Glutamatergic neuron (in vitro differentiated cells): Measurements from ENCODE around the gene KRTAP5-3. TPM values are rescaled to one million over a fixed set of nuclear protein-coding genes. Genes with fewer than 3 reads are reported as not detected.

Experiments used
- DNase-seq: peaks from one replicate; pipeline ENCODE4 v3.0.0; 2022
- H3K27ac Mint-ChIP-seq: one replicate; pipeline ENCODE4 v1.8.0; 2020; ENCODE audit warnings: mild to moderate bottlenecking, mixed read lengths, inconsistent platforms; ENCODE audit not compliant: unreplicated experiment
- H3K27me3 Mint-ChIP-seq: one replicate; pipeline ENCODE4 v1.8.0; 2020; ENCODE audit warnings: mild to moderate bottlenecking, moderate library complexity, mixed read lengths, inconsistent platforms; ENCODE audit not compliant: unreplicated experiment
- H3K36me3 Mint-ChIP-seq: one replicate; pipeline ENCODE4 v1.8.0; 2020; ENCODE audit warnings: mild to moderate bottlenecking, mixed read lengths, inconsistent platforms; ENCODE audit not compliant: unreplicated experiment
- H3K4me1 Mint-ChIP-seq: one replicate; pipeline ENCODE4 v1.8.0; 2020; ENCODE audit warnings: mild to moderate bottlenecking, low read depth, mixed read lengths, inconsistent platforms; ENCODE audit not compliant: unreplicated experiment
- H3K4me3 Mint-ChIP-seq: one replicate; pipeline ENCODE4 v1.8.0; 2020; ENCODE audit warnings: mild to moderate bottlenecking, mixed read lengths, inconsistent platforms; ENCODE audit not compliant: unreplicated experiment
- H3K9me3 Mint-ChIP-seq: one replicate; pipeline ENCODE4 v1.8.0; 2020; ENCODE audit warnings: mild to moderate bottlenecking, moderate library complexity, mixed read lengths, inconsistent platforms; ENCODE audit not compliant: unreplicated experiment
- total RNA-seq: library from RNA; stranded (reverse); fragmentation: NEBNext Ultra II Directional; extraction: Animal tissue kit (Norgen Biotek cat#: 25700); gene quantifications from one replicate; pipeline ENCODE4 v1.2.1, GENCODE V29; 2021; ENCODE audit not compliant: unreplicated experiment
- TF ChIP-seq, protein P1 (sequence below): fragments of 200-600 bp; sonication (generic); IDR thresholded peaks from one replicate; pipeline ENCODE4 v1.5.0; 2021; ENCODE audit not compliant: partially characterized antibody, unreplicated experiment

Gene KRTAP5-3
- total RNA-seq, 1 donor from 2014 or later: not detected

DNA sequence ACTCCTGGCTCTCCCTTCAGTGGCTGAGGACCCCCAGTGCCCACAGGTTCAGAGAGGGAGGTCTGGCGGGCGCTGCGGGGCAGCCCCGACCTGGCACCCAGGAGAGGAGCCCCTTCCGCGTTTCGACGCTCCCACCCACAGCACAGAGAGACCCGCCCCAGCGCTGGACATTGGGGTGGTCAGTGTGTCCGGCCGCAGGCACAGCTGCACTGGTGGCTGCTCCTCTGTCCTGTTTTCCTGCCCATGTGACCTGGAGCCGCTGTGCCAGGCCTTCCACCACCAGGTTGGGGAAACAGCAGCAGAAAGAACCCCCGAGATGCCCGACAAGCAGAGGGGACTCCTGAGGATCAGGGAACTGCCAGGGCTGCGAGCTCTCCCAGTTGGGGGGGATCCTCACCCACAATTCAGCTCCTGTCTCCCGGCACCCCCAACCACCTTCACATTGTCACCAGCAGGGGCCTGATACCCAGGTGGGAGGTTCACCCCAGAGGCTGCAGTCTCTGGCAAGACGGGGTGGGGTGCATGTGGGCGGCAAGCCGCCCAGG is 35.0 kb upstream of the KRTAP5-3 start:
- Mint-ChIP-seq H3K9me3 (no peaks in the 10 kb centered on the region), H3K27ac (no peak overlapping the region), H3K36me3 (no peaks in the 10 kb centered on the region)

DNA sequence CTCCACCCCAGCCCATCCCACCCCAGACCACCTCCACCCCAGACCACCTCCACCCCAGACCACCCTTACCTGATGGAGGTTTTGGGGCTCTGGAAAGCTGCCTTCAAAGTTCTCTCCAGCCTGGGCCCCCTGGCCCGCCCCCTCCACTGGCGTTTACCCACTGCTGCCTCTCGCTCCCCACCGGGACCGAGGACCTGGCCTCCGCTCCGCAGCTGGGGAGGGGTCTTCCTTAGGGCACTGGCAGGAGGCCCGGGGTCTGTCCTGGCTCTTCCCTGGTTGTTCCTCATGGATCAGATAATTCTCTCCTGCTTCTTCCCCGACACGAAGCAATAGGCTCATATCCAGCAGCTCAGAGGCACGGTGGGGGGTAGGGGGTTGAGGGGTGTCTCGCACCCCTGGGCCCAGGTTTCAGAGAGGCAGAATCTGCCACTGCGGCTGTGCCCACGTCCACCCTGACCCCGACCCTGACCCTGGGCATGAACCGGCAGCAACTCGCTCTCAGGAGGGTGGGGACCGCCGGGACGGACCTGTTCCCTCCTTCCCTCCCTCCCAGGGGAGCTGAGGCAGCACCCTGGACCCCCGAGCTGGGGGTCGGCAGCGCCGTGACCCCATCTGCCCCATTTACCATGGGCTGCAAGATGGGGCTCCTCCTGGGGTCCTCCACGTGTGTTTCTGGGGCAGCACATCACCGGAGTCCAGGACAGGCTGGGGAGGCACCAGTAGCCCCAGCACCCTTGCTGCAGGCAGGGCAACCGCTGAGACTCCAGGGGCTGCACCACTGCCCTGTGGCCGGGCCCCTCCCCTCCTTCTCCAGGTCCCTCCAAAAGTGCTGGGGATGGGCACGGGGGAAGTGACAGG is 34.3 kb upstream of the KRTAP5-3 start:
- Mint-ChIP-seq H3K27me3 (no peaks in the 10 kb centered on the region), H3K36me3 (no peaks in the 10 kb centered on the region), H3K9me3 (no peaks in the 10 kb centered on the region), H3K4me3 (no peak overlapping the region), H3K4me1 (no peaks in the 10 kb centered on the region), H3K27ac (no peak overlapping the region)
- DNase-seq: no peak
- TF ChIP-seq, protein P1, sequence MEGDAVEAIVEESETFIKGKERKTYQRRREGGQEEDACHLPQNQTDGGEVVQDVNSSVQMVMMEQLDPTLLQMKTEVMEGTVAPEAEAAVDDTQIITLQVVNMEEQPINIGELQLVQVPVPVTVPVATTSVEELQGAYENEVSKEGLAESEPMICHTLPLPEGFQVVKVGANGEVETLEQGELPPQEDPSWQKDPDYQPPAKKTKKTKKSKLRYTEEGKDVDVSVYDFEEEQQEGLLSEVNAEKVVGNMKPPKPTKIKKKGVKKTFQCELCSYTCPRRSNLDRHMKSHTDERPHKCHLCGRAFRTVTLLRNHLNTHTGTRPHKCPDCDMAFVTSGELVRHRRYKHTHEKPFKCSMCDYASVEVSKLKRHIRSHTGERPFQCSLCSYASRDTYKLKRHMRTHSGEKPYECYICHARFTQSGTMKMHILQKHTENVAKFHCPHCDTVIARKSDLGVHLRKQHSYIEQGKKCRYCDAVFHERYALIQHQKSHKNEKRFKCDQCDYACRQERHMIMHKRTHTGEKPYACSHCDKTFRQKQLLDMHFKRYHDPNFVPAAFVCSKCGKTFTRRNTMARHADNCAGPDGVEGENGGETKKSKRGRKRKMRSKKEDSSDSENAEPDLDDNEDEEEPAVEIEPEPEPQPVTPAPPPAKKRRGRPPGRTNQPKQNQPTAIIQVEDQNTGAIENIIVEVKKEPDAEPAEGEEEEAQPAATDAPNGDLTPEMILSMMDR: no peak

More for the DNA sequence above, 35.0 kb upstream of the KRTAP5-3 start:
- Mint-ChIP-seq H3K4me3 (no peak overlapping the region), H3K4me1 (no peaks in the 10 kb centered on the region), H3K27me3 (no peaks in the 10 kb centered on the region)
- no peak for DNase-seq
- TF ChIP-seq, protein P1: no peak

DNA sequence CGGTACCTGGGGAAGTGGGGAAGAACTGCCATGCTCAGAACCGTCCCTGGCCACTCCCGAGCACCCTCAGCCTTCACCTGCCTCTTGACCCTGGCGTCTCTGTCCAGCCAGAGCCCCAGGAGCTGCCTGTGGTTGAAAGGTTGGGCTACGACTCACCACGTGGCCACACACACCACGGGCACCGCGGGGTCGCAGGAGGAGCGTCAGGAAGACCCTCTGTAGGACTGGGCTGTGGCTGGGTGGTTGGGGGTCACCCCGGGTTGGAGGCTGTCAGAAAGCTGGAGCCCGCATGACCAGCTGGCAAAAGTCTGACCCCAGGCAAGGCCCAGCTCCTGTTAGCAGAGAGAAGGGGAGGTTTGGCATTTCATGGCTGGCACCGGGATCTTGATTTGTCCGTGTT is 32.8 kb upstream of the KRTAP5-3 start:
- H3K27ac Mint-ChIP-seq: no peak overlapping the region
- no peaks in the 10 kb centered on the region for H3K9me3 Mint-ChIP-seq
- no peaks in the 10 kb centered on the region for H3K36me3 Mint-ChIP-seq
- DNase-seq: no peak
- no peaks in the 10 kb centered on the region for H3K27me3 Mint-ChIP-seq
- H3K4me1 Mint-ChIP-seq: no peaks in the 10 kb centered on the region
- TF ChIP-seq, protein P1: no peak
- H3K4me3 Mint-ChIP-seq: no peak overlapping the region

DNA sequence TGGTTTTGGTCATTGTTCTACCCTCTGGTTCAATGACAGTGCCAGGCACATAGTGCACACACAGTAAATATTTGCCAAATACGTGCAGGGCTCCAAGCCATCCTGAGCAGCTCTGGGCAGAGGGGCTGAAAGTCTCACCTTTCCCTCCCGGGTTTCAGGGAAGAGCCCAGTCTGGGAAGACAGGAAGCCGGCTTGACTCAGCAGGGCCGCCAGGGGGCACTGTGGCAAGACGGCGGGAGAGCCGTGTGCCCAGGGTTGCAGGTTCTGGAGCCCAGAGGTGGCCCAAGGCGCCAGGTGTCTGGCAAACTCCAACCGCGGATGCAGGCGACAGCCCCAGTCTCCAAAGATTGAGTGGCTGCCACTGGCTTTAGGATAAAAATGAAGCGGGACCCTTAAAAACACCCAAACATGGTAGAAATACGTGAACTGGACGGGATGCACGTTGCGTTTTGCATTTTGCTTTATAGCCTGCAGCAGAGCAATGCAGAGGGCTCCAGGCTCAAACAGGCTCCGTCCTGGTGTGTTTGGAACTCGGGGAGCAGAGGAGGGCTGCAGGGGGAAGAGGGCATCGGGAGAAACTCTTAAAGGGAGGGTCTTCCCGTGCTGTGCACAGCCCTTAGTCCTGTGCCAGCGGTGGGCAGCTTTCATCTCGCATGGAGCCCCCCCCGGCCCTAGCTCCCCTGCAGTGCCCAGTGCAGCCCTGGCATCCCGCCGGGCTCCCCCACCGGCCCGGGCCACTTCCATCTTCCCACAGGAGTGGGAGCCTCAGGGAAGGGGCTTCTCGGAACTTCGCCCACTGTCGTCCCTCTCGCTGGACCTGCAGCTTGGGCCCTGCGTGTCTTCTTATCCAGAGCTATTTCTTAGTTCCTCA is 32.0 kb upstream of the KRTAP5-3 start:
- TF ChIP-seq, protein P1: peak; percentile 94
- peak; percentile 75 for DNase-seq
- H3K4me3 Mint-ChIP-seq: no peak overlapping the region
- H3K4me1 Mint-ChIP-seq: no peaks in the 10 kb centered on the region
- H3K27me3 Mint-ChIP-seq: no peaks in the 10 kb centered on the region
- H3K27ac Mint-ChIP-seq: no peak overlapping the region
- no peaks in the 10 kb centered on the region for H3K9me3 Mint-ChIP-seq
- no peaks in the 10 kb centered on the region for H3K36me3 Mint-ChIP-seq
